Astrocyte (in vitro differentiated cells and primary cell): Measurements from ENCODE around the gene COLQ.

ENCODE experiments used
- CTCF ChIP-seq: IDR thresholded peaks from 2 replicates; pipeline ENCODE4 v1.5.1; 2011; ENCODE audit warnings: low read depth, mild to moderate bottlenecking, inconsistent platforms, low read length, moderate library complexity; ENCODE audit not compliant: insufficient read depth
- EZH2 ChIP-seq: IDR thresholded peaks from 2 replicates; pipeline ENCODE4 v1.6.1; 2012; ENCODE audit warnings: mild to moderate bottlenecking, low read length, inconsistent platforms; ENCODE audit not compliant: insufficient read depth

GRCh38 chr3:15542614-15543013, 21.1 kb upstream of the COLQ start:
- no peak for TF ChIP-seq CTCF
- no peak for TF ChIP-seq EZH2
